ENCODE data around the gene DMRT2. TPM values are rescaled to one million over a fixed set of nuclear protein-coding genes. Genes with fewer than 3 reads are reported as not detected.

The DMRT2 gene
- total RNA-seq, 1 donor from 2014 or later: not detected

DNA sequence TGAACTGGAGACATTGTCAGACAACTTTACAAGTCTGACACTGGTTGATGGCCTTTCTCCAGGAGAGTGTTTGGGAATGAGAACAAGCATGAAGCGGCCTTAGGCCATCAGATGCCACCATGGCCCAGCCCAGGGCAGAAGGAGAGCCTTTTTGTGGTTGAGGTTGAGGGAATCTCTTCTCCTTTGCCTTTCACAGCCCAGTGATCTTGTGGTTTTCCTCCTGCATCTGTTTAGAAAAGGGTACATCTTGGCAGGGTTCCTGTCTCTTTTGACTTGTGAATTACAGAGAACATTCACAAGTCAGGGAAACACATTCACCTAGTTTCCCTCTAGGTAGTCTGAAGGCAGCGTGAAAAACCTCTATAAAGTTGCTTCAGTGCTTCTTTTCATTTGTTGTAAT is 27.5 kb downstream of the DMRT2 start:
- Histone ChIP-seq H3K4me2 (no peak overlapping the region), H3K9ac (no peak overlapping the region), H3K27me3 (no peaks in the 10 kb centered on the region), H3K4me3 (no peak overlapping the region), H3K36me3 (no peaks in the 10 kb centered on the region), H3K27ac (no peak overlapping the region), H2AFZ (replicated peaks) (no peak overlapping the region), H3K4me1 (no peaks in the 10 kb centered on the region), H4K20me1 (ENCODE audit: low read depth) (no peaks in the 10 kb centered on the region), H3K9me3 (ENCODE audit: low read depth) (peaks cover 18% of the 10 kb centered on the region), H3F3A (ENCODE audit: low read depth) (no peaks in the 10 kb centered on the region), H3K79me2 (ENCODE audit: low read depth) (no peaks in the 10 kb centered on the region)
- Mint-ChIP-seq H3K4me1 (no peaks in the 10 kb centered on the region), H3K9me3 (no peaks in the 10 kb centered on the region), H3K27me3 (ENCODE audit: insufficient read depth, low read depth) (peaks cover 7% of the 10 kb centered on the region), H3K36me3 (no peaks in the 10 kb centered on the region), H3K27ac (no peak overlapping the region), H3K4me3 (no peak overlapping the region)
- DNase-seq (ENCODE audit: low spot score): no peak
- no peak for TF ChIP-seq EZH2phosphoT487 (IDR thresholded peaks at IDR 0.05)

DNA sequence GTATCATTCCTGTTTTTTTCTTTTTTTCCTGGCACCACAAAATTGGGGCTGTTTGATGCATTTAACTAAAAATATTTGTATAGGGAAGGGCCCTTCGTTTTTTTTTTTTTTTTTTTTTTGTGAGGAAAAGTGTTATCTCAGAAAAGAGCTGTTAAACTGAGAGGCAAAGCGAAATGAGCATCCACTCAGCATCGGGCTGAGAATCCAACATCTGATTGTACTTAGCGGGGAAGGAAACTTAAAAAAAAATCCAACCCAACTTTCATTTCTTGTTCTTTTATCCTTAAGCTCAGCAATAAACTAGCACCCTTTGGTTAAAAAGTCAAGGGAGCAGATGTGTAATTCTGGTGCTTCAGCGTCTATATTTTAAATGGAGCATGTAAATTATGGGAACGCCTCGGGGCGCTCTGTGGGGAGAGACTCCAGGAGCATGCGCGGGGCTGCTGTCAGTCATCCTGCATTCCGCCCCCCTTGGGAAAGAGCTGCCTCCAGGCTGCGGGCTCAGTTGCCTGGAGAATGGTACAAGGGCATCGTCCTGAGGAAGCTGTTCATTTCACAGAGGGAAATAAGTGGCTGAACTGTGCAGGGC is 33.3 kb downstream of the DMRT2 start:
- H3K27ac Mint-ChIP-seq: no peak overlapping the region
- H3K4me1 ChIP-seq: no peaks in the 10 kb centered on the region
- H3K27ac ChIP-seq: no peak overlapping the region
- no peaks in the 10 kb centered on the region for H3K36me3 ChIP-seq
- H4K20me1 ChIP-seq (ENCODE audit: low read depth): no peaks in the 10 kb centered on the region
- no peak for DNase-seq (ENCODE audit: low spot score)
- no peak overlapping the region for H3K9ac ChIP-seq
- H3K4me3 ChIP-seq: no peak overlapping the region
- H3K9me3 Mint-ChIP-seq: no peaks in the 10 kb centered on the region
- H3K4me3 Mint-ChIP-seq: peak overlapping the region; percentile 73
- H3K79me2 ChIP-seq (ENCODE audit: low read depth): no peaks in the 10 kb centered on the region
- H2AFZ ChIP-seq (replicated peaks): no peak overlapping the region
- TF ChIP-seq EZH2 (IDR thresholded peaks at IDR 0.05): no peak
- TF ChIP-seq EZH2phosphoT487 (IDR thresholded peaks at IDR 0.05): no peak
- TF ChIP-seq, protein P1, sequence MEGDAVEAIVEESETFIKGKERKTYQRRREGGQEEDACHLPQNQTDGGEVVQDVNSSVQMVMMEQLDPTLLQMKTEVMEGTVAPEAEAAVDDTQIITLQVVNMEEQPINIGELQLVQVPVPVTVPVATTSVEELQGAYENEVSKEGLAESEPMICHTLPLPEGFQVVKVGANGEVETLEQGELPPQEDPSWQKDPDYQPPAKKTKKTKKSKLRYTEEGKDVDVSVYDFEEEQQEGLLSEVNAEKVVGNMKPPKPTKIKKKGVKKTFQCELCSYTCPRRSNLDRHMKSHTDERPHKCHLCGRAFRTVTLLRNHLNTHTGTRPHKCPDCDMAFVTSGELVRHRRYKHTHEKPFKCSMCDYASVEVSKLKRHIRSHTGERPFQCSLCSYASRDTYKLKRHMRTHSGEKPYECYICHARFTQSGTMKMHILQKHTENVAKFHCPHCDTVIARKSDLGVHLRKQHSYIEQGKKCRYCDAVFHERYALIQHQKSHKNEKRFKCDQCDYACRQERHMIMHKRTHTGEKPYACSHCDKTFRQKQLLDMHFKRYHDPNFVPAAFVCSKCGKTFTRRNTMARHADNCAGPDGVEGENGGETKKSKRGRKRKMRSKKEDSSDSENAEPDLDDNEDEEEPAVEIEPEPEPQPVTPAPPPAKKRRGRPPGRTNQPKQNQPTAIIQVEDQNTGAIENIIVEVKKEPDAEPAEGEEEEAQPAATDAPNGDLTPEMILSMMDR (IDR thresholded peaks at IDR 0.05): no peak
- no peak overlapping the region for H3K4me2 ChIP-seq
- H3K27me3 ChIP-seq: no peaks in the 10 kb centered on the region
- peaks cover 8% of the 10 kb centered on the region for H3K27me3 Mint-ChIP-seq (ENCODE audit: insufficient read depth, low read depth)
- H3K4me1 Mint-ChIP-seq: peaks cover 14% of the 10 kb centered on the region
- H3K36me3 Mint-ChIP-seq: no peaks in the 10 kb centered on the region
- peaks cover 33% of the 10 kb centered on the region for H3K9me3 ChIP-seq (ENCODE audit: low read depth)
- H3F3A ChIP-seq (ENCODE audit: low read depth): no peaks in the 10 kb centered on the region

DNA sequence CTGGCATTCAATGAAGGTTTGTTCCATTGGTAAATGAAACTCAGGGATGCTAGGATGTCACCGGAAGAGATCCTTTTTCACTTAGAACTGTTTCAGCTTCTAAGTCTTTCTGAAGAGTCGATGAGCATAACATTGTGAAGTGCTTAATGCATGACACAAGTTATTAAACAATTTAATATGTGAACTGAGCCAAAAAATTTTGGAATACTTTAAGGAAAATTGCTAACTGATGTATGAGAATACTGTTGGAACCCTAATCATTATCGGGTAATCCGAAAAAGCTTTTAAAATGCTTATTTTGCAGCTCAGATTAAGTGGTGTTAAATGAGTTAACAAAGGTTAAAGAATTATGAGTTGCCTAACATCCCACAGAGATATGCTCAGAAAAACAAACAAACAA is 34.9 kb downstream of the DMRT2 start:
- H3K27me3 ChIP-seq: no peaks in the 10 kb centered on the region
- no peak overlapping the region for H3K4me2 ChIP-seq
- no peaks in the 10 kb centered on the region for H3K4me1 ChIP-seq
- no peak overlapping the region for H3K4me3 Mint-ChIP-seq
- H4K20me1 ChIP-seq (ENCODE audit: low read depth): no peaks in the 10 kb centered on the region
- H3K27ac Mint-ChIP-seq: peak overlapping the region; percentile 12
- H3K79me2 ChIP-seq (ENCODE audit: low read depth): no peaks in the 10 kb centered on the region
- no peak overlapping the region for H2AFZ ChIP-seq (replicated peaks)
- no peak for DNase-seq (ENCODE audit: low spot score)
- H3K9me3 Mint-ChIP-seq: no peaks in the 10 kb centered on the region
- no peak overlapping the region for H3K4me3 ChIP-seq
- no peaks in the 10 kb centered on the region for H3K36me3 ChIP-seq
- H3K36me3 Mint-ChIP-seq: no peaks in the 10 kb centered on the region
- no peak for TF ChIP-seq EZH2phosphoT487 (IDR thresholded peaks at IDR 0.05)
- TF ChIP-seq, protein P1 (IDR thresholded peaks at IDR 0.05): no peak
- no peak for TF ChIP-seq EZH2 (IDR thresholded peaks at IDR 0.05)
- peaks cover 6% of the 10 kb centered on the region for H3K27me3 Mint-ChIP-seq (ENCODE audit: insufficient read depth, low read depth)
- H3K27ac ChIP-seq: no peak overlapping the region
- H3K9ac ChIP-seq: no peak overlapping the region
- no peaks in the 10 kb centered on the region for H3F3A ChIP-seq (ENCODE audit: low read depth)
- peaks cover 14% of the 10 kb centered on the region for H3K4me1 Mint-ChIP-seq
- peaks cover 39% of the 10 kb centered on the region for H3K9me3 ChIP-seq (ENCODE audit: low read depth)

DNA sequence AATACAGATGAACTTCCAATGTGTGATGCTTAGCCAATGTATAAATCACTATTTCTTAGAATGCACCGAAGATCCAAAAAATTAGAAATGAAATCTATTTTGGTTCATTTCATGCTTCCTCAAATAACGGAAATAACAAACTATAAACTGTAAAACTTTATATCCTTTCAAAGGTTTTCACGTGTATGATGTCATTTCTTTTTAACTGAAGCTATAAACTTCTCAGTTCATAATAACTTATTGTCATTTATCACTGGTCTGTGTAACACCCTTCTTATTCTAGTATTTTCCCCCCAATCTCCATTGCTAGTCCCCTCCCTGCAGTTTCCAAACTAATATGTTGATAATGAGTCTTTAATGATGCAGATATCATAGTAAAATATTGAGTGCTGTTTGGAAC is 36.4 kb downstream of the DMRT2 start:
- H3K4me3 Mint-ChIP-seq: no peak overlapping the region
- H3K27me3 Mint-ChIP-seq (ENCODE audit: insufficient read depth, low read depth): peaks cover 6% of the 10 kb centered on the region
- no peaks in the 10 kb centered on the region for H3K9me3 Mint-ChIP-seq
- H3K36me3 Mint-ChIP-seq: no peaks in the 10 kb centered on the region
- no peaks in the 10 kb centered on the region for H3K36me3 ChIP-seq
- peaks cover 14% of the 10 kb centered on the region for H3K4me1 Mint-ChIP-seq
- H3K9ac ChIP-seq: no peak overlapping the region
- H3K4me3 ChIP-seq: no peak overlapping the region
- H3K9me3 ChIP-seq (ENCODE audit: low read depth): peaks cover 37% of the 10 kb centered on the region
- H3K4me2 ChIP-seq: no peak overlapping the region
- H3K27ac Mint-ChIP-seq: no peak overlapping the region
- H3F3A ChIP-seq (ENCODE audit: low read depth): no peaks in the 10 kb centered on the region
- DNase-seq (ENCODE audit: low spot score): no peak
- no peak for TF ChIP-seq EZH2phosphoT487 (IDR thresholded peaks at IDR 0.05)
- no peak for TF ChIP-seq EZH2 (IDR thresholded peaks at IDR 0.05)
- TF ChIP-seq, protein P1 (IDR thresholded peaks at IDR 0.05): no peak
- H3K79me2 ChIP-seq (ENCODE audit: low read depth): no peaks in the 10 kb centered on the region
- no peak overlapping the region for H2AFZ ChIP-seq (replicated peaks)
- no peaks in the 10 kb centered on the region for H3K27me3 ChIP-seq
- no peaks in the 10 kb centered on the region for H3K4me1 ChIP-seq
- no peaks in the 10 kb centered on the region for H4K20me1 ChIP-seq (ENCODE audit: low read depth)
- H3K27ac ChIP-seq: no peak overlapping the region
